WI38 (cell line): Measurements from ENCODE around the gene KLHL29.
A peak's percentile ranks its signal among the peaks of the same experiment; 100 is the strongest.
"Not testable (repeated sequence)": the region's sequence is repeated elsewhere in the genome, so short reads cannot be mapped to it uniquely, and the experiment has no call there.

Experiments used
- H3K4me3 ChIP-seq: 2 replicates; pipeline ENCODE4 v1.5.1; 2011; ENCODE audit warnings: low read depth, mild to moderate bottlenecking, control low read depth, low read length
- CTCF ChIP-seq: IDR thresholded peaks from 2 replicates; pipeline ENCODE4 v1.5.1; 2012; ENCODE audit warnings: low read depth, mild to moderate bottlenecking, control low read depth, low read length

KLHL29 gene

GRCh38 chr2:23387221-23387550, 2.2 kb downstream of the KLHL29 start:
- peak overlapping the region; percentile 83 for H3K4me3 ChIP-seq
- no peak for TF ChIP-seq CTCF

DNA sequence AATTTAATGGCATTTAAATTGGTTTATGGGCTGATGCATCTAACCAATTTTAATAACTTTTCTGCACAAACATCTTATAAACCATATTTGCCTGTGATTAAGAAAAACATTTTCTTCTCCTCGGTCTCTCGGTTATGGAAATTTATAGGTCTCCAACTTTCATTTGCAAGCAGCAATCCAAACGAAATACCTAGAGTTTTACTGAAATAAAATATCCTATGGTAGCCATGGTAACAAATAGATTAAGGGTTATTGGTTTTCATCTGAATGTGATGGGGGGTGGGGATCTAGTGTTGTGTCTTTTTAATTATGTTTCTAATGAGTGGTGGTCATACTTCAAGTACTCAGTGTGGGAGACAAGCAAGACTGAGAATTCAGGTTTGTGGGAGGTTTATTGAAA, 2.9 kb downstream of the KLHL29 start:
- TF ChIP-seq CTCF, result no peak
- 0 out of 2 replicates have a peak overlapping the region, but pooled peaks have one; percentile 1 for H3K4me3 ChIP-seq

DNA sequence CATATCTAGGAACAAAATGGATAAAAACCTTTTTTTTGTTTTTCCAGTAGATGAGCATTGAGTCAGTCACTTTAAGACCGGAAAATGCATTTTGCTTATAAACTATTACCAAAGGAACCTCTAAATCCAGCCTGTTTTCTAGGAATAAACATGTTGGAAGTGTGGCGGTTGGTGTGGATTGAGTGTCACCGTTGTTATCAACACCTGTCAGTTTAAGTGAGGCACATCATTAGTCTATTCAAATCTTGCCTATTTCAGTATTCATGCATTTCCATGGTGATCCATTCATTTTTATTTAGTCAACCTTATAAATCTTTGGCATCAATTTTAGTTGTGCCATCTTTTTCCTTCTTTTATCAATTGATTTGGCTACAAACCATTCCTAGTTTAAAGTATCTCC, 3.3 kb downstream of the KLHL29 start:
- no peak for TF ChIP-seq CTCF
- no peak overlapping the region for H3K4me3 ChIP-seq

GRCh38 chr2:23388756-23389514, 4.0 kb downstream of the KLHL29 start:
- no peak for TF ChIP-seq CTCF
- H3K4me3 ChIP-seq, result no peak overlapping the region

- H3K4me3 ChIP-seq, result no peak overlapping the region
- no peak for TF ChIP-seq CTCF
These were observed 5.2 kb downstream of the KLHL29 start for GRCh38 chr2:23390152-23390551.

- H3K4me3 ChIP-seq, result not testable (repeated sequence)
These were observed 6.3 kb downstream of the KLHL29 start for GRCh38 chr2:23391237-23391736.

GRCh38 chr2:23393722-23394121, 8.7 kb downstream of the KLHL29 start:
- TF ChIP-seq CTCF, result no peak

GRCh38 chr2:23394700-23395099, 9.7 kb downstream of the KLHL29 start:
- TF ChIP-seq CTCF, result no peak
- H3K4me3 ChIP-seq, result no peak overlapping the region

More at GRCh38 chr2:23393722-23394121, 8.7 kb downstream of the KLHL29 start:
- no peak overlapping the region for H3K4me3 ChIP-seq
